DMS153 treated with DMSO at 0.1 percent for 48 hours (cell line): Measurements from ENCODE around the gene TUBA4B.
"Not testable (repeated sequence)": the region's sequence is repeated elsewhere in the genome, so short reads cannot be mapped to it uniquely, and the experiment has no call there.

Experiments used
- DNase-seq: peaks from one replicate; lab custom pipeline; 2025; ENCODE audit not compliant: unreplicated experiment; lab: John Stamatoyannopoulos, UW

The TUBA4B gene

DNA sequence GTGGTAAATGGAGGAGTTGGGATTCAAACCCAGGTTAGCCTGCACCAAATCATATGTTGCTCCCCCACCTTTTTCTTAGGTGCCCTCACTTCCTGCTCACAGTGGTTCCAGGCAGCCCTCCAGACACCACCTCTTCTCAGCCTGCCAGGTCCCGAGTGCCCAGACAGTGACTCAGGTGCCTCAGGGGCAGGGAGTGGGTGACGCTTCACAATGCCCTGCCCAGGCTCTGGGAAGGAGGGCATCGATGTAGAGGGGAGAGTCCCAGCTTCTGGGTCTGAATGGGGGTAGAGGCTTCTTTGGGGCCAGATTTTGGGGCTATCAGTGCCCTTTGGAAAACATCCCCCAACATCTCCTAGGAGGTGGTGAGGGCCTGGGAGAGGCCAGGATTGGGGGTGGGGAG, 20.9 kb downstream of the TUBA4B start:
- no peak for DNase-seq

DNA sequence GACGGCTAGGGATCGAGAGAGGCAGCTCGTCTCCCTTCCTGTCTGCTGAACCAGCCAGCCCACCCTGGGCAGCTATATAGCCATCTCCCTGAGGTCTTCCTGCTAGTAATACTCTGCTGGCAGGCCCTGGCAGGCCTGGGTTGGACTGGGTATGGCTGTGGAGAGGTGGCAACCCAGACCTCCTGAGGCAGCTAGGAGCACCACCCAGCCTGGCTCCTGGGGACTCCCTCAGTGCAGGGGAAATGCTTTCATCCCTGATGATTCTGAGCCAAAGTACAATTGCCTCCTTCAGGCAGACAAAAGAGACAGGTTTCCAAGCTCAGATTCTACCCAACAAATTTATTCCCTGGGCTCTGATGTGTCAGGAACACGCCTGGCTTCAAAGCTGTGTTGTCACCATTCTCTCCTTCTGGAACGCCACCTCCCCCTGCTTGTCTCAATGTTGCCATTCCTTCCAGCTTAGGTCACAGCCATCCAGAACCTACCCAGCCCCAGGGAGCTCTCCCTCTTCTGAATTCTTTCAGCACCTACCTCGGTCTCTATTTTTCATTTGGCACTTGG, 21.4 kb downstream of the TUBA4B start:
- no peak for DNase-seq

- DNase-seq, result peak; percentile 68
Measured at GRCh38 chr2:219277703-219278654, 24.9 kb downstream of the TUBA4B start.

- DNase-seq, result no peak
Measured at GRCh38 chr2:219278655-219279150, 25.7 kb downstream of the TUBA4B start.

DNA sequence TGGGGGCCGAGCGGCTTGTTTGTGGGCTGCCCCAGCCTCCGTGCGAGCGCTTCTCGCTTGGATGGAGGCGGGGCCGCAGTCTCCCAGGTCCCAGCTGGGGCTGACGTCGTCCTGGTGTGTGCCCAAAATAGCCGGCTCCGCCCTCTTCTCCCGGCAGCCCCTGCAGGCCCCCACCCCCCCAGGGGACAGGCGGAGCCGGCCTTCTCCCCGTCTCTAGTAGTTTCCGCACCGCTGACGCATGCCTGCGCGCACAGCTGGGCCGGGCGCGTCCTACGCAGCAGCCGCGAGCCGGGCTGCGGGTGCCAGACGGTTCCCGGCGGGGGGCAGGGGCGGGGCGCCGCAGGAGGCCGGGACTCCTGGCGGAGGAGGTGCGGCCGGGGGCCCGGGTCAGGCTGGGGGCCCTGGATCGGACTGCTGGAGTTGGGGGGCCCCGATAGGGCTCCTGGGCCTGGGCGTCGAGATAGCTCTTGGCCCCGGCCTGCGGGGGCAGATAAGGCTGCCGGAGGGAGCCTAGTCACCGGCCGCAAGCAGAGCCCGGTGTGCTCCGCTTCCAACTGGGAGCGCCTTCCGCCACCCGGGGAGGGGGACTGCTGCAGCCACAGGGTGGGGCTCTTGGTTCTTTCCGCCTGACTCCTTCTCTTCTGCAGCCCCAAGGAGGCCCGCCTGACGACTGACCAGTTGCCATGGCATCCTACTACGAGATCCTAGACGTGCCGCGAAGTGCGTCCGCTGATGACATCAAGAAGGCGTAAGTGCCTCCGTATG, 26.3 kb downstream of the TUBA4B start, which contains the start of gene DNAJB2:
TSS of gene DNAJB2 (plus strand) at position 216 of the 765 bp plus-strand sequence. CDS start at position 684, 468 bp downstream.
- DNase-seq, result peak; percentile 94

GRCh38 chr2:219279916-219280516, 27.0 kb downstream of the TUBA4B start:
- DNase-seq, result no peak

DNA sequence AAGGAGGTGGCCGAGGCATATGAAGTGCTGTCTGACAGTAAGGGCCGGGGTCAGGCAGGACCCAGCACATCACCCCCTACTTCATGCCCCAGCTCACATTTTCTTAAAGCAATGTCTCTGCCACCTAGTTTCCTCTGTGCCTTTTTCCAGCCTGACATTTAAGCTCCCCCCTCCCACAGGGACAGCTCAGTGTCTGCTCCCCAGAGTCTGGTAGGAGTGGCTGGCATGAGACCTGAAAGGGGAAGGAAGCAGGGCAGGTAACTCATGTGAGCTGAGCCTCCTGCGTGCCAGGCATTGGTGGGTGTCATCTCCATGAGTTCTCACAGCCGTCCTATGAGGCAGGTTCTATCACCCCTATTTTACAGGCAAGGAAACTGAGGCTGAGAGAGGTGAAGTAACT, 27.6 kb downstream of the TUBA4B start:
- no peak for DNase-seq

DNA sequence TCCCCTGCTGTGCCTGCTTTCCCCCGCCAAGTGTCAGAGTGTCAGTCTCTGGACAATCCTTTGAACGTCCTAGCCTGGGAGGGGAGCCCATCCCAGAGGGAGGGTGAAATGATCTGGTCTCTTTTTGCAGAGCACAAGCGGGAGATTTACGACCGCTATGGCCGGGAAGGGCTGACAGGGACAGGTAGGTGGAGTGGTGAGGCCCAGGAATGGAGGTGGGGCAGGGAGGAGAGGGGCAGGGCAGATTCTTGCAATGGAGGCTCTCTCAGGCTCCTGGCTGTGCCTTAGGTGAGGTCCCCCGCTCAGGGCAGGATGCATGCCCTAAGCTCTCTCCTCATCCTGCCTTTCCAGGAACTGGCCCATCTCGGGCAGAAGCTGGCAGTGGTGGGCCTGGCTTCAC, 28.5 kb downstream of the TUBA4B start:
- DNase-seq, result no peak

DNA sequence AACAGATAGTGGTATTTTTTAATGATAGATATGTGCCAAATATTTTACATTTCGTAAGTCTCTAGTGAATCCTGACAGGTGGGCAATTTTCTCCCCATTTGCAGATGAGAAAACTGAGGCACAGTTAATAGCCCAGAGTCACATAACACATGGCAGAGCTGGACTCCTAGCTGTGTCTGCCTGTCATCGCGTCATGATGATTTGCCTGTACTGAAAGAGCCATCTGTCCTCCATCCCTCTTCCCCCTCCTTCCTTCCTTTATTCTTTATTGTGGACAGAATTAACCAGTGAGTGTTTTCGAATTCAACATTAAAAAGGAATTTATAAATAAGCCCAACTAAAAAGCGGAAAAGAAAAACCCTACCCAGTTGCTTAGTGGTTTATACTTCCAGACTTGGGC, 29.3 kb downstream of the TUBA4B start:
- DNase-seq, result no peak

- DNase-seq, result no peak
Measured at GRCh38 chr2:219282943-219283581, 30.0 kb downstream of the TUBA4B start.

DNA sequence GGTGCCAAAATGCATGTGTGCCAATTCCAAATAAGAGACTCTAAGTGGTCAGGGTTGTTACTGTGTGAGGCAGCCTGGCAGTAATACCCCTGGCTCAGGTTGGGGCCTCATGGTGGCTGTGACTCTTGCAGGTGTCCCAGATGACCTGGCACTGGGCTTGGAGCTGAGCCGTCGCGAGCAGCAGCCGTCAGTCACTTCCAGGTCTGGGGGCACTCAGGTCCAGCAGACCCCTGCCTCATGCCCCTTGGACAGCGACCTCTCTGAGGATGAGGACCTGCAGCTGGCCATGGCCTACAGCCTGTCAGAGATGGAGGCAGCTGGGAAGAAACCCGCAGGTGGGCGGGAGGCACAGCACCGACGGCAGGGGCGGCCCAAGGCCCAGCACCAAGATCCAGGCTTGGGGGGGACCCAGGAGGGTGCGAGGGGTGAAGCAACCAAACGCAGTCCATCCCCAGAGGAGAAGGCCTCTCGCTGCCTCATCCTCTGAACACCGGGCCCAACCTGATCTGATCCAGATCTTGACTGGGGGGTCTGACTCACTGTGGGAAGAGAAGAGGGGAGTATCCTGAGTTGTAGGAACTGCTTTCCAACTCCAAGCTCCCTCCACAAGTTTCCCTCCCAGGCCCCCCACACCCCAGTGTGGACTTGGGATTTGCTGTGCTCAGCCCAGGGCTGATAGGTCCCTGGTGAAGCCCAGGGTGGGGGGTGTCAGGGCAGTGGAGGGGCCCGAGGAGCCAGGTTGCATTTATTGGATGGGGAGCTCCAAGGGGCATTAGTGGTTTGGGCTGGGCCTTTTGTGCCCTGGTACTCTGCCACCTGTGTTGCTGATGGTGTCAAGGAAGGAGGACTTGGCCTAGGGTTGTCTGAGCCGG, 31.7 kb downstream of the TUBA4B start:
- no peak for DNase-seq

GRCh38 chr2:219285373-219285735, 32.3 kb downstream of the TUBA4B start:
- DNase-seq, result no peak

- no peak for DNase-seq
Measured at GRCh38 chr2:219285894-219286425, 32.9 kb downstream of the TUBA4B start.

- DNase-seq, result no peak
Measured at GRCh38 chr2:219286436-219287115, 33.5 kb downstream of the TUBA4B start.

DNA sequence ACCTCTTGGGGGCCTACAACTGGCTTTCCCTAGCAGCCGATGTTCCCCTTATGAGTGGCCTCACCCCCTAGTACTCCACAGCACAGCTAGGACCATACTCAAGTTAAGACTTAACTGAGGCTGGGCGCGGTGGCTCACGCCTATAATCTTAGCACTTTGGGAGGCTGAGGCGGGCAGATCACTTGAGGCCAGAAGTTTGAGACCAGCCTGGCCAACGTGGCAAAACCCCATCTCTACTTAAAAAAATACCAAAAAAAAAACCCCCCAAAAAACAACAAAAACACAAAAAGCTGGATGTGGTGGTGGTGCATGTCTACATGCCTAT, 34.0 kb downstream of the TUBA4B start:
- DNase-seq, result not testable (repeated sequence)

DNA sequence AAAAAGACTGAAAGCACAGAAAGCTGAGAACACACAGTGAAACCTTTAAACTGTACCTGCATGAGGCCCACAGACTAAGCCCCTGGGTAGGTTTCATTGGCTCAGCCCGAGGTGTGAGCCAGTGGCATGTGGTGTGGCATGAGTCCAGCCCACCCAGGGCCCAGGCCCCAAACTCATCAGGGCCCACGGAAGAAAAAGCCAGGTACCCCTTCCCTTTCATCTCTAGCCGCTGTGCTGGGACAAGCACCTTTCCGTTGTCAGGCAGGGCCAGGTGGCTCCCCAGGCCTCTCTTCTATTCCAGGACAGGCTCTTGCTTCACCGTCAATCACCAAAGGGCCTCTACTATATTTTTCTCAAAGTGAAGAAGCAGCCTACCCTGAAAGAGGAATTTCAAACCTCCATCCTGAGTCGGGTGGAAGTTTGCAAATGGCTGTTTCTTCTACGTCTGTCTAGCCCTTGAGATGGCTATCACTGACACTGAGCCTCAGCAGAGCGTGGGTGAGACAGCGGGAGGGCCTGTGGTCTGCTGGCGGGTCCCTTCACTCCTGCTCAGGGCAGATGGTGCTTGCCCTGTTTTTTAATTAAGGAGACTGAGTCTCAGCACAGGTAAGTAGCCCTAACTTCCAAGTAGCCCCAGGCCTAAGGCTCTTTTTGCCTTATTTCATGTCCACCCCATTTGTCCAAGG, 34.7 kb downstream of the TUBA4B start:
- DNase-seq, result no peak

GRCh38 chr2:219289195-219289536, 36.1 kb downstream of the TUBA4B start:
- no peak for DNase-seq

DNA sequence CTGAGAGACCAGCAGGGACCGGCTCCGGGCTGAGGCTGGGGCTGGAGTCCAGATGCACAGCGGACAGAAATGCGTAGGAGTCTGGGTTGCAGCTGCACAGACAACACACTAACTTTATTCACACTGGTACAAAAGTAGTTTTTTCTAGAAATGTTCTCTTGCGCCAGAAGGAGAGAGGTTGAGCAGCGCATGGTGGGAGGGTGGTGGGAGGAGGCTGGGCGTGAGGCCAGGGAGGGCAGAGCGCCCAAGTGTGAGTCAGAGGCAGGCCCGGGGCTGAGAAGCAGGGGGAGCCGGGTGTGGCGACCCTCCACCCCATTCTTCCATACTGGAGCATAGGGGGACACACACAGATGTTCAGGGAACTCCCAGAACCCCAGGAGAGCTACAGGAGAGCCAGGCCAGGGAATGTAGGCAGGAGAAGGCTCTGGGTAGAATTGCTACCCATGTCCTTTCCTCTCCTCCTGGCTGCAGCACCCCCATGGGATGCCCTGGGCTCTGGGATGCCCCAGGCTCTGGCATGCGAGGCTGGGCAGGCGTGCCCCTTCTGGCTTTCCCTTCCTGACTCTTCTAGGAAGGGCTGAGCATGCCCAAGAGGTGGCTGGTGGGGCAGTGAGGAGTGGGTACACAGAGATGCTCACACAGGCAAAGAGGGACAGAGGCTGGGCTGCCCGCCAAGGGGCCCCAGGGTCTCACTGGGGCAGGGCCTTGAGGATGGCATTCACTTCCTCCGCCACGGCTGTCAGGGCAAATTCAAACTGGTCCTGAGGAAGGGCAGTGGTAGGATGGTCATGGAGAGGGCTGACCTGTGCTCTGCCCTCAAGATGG, 36.7 kb downstream of the TUBA4B start:
- DNase-seq, result no peak
